ENCODE data around the gene PELI3. TPM values are rescaled to one million over a fixed set of nuclear protein-coding genes. Genes with fewer than 3 reads are reported as not detected.

The PELI3 gene
- total and polyA plus RNA-seq, 2 of the 8 experiments (the other 6 are each of a cell fraction or from before 2014, with no cell fraction given), result 5.2 to 7.6 TPM

DNA sequence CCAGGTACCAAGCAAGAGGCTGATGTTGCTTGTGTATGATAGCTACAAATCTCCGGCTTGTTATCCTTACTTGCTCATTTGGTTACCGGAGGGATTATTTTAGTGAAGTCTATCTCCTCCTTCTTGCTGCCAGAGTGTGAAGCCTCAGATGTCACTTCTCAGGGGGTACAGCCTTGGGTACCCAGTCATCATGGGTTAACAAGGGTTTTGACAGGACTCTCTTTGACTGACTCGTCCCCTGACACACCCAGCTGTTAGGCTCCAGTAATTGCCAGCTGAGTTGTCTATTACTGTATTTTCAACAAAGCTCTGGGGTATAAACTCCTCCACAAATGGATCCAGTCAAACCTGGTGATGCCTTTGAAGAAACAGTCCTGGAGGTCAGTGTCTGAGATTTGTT lies 11.9 kb upstream of the PELI3 start (continued):
- TF ChIP-seq, protein P1, sequence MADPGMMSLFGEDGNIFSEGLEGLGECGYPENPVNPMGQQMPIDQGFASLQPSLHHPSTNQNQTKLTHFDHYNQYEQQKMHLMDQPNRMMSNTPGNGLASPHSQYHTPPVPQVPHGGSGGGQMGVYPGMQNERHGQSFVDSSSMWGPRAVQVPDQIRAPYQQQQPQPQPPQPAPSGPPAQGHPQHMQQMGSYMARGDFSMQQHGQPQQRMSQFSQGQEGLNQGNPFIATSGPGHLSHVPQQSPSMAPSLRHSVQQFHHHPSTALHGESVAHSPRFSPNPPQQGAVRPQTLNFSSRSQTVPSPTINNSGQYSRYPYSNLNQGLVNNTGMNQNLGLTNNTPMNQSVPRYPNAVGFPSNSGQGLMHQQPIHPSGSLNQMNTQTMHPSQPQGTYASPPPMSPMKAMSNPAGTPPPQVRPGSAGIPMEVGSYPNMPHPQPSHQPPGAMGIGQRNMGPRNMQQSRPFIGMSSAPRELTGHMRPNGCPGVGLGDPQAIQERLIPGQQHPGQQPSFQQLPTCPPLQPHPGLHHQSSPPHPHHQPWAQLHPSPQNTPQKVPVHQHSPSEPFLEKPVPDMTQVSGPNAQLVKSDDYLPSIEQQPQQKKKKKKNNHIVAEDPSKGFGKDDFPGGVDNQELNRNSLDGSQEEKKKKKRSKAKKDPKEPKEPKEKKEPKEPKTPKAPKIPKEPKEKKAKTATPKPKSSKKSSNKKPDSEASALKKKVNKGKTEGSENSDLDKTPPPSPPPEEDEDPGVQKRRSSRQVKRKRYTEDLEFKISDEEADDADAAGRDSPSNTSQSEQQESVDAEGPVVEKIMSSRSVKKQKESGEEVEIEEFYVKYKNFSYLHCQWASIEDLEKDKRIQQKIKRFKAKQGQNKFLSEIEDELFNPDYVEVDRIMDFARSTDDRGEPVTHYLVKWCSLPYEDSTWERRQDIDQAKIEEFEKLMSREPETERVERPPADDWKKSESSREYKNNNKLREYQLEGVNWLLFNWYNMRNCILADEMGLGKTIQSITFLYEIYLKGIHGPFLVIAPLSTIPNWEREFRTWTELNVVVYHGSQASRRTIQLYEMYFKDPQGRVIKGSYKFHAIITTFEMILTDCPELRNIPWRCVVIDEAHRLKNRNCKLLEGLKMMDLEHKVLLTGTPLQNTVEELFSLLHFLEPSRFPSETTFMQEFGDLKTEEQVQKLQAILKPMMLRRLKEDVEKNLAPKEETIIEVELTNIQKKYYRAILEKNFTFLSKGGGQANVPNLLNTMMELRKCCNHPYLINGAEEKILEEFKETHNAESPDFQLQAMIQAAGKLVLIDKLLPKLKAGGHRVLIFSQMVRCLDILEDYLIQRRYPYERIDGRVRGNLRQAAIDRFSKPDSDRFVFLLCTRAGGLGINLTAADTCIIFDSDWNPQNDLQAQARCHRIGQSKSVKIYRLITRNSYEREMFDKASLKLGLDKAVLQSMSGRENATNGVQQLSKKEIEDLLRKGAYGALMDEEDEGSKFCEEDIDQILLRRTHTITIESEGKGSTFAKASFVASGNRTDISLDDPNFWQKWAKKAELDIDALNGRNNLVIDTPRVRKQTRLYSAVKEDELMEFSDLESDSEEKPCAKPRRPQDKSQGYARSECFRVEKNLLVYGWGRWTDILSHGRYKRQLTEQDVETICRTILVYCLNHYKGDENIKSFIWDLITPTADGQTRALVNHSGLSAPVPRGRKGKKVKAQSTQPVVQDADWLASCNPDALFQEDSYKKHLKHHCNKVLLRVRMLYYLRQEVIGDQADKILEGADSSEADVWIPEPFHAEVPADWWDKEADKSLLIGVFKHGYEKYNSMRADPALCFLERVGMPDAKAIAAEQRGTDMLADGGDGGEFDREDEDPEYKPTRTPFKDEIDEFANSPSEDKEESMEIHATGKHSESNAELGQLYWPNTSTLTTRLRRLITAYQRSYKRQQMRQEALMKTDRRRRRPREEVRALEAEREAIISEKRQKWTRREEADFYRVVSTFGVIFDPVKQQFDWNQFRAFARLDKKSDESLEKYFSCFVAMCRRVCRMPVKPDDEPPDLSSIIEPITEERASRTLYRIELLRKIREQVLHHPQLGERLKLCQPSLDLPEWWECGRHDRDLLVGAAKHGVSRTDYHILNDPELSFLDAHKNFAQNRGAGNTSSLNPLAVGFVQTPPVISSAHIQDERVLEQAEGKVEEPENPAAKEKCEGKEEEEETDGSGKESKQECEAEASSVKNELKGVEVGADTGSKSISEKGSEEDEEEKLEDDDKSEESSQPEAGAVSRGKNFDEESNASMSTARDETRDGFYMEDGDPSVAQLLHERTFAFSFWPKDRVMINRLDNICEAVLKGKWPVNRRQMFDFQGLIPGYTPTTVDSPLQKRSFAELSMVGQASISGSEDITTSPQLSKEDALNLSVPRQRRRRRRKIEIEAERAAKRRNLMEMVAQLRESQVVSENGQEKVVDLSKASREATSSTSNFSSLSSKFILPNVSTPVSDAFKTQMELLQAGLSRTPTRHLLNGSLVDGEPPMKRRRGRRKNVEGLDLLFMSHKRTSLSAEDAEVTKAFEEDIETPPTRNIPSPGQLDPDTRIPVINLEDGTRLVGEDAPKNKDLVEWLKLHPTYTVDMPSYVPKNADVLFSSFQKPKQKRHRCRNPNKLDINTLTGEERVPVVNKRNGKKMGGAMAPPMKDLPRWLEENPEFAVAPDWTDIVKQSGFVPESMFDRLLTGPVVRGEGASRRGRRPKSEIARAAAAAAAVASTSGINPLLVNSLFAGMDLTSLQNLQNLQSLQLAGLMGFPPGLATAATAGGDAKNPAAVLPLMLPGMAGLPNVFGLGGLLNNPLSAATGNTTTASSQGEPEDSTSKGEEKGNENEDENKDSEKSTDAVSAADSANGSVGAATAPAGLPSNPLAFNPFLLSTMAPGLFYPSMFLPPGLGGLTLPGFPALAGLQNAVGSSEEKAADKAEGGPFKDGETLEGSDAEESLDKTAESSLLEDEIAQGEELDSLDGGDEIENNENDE (IDR thresholded peaks at IDR 0.05; ENCODE audit: insufficient replicate concordance, low read length), result no peak
- TF ChIP-seq SIX5 (IDR thresholded peaks at IDR 0.05; ENCODE audit: low read depth, low read length) (no peak), RFX5 (IDR thresholded peaks at IDR 0.05; ENCODE audit: borderline replicate concordance, low read depth, low read length) (no peak), CHD1 (IDR thresholded peaks at IDR 0.05; ENCODE audit: low read depth, low read length) (no peak), POLR2AphosphoS5 (IDR thresholded peaks at IDR 0.05; ENCODE audit: low read depth, low read length) (no peak), KDM5A (IDR thresholded peaks at IDR 0.05; ENCODE audit: low read length) (no peak)
- TF ChIP-seq, protein P2, sequence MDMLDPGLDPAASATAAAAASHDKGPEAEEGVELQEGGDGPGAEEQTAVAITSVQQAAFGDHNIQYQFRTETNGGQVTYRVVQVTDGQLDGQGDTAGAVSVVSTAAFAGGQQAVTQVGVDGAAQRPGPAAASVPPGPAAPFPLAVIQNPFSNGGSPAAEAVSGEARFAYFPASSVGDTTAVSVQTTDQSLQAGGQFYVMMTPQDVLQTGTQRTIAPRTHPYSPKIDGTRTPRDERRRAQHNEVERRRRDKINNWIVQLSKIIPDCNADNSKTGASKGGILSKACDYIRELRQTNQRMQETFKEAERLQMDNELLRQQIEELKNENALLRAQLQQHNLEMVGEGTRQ (IDR thresholded peaks at IDR 0.05; ENCODE audit: low read length), result no peak
